Vagina (tissue), 2 donors: ENCODE measurements around the gene SRGAP2B.
"Not testable (repeated sequence)": the region's sequence is repeated elsewhere in the genome, so short reads cannot be mapped to it uniquely, and the experiment has no call there.

Source experiments
- CTCF ChIP-seq, 3 experiments: fragments of 450-650 bp in 2 of 3; fragments of 200-600 bp in 1 of 3; sonication (generic) in 1 of 3; IDR thresholded peaks; one replicate each; pipeline ENCODE4 v1.5.1; 2017 to 2019; ENCODE audit warnings: antibody characterized with exemption in 3 of 3, mild to moderate bottlenecking in 2 of 3, moderate library complexity in 2 of 3
- POLR2A ChIP-seq, 2 donors: fragments of 450-650 bp; IDR thresholded peaks; one replicate each; pipeline ENCODE4 v1.6.1; 2017; ENCODE audit warnings: antibody characterized with exemption in 2 of 2, mild to moderate bottlenecking in 2 of 2, moderate library complexity in 2 of 2

- TF ChIP-seq POLR2A, CTCF (IDR thresholded peaks at IDR 0.05): not testable (repeated sequence)
Measured at GRCh38 chr1:145077872-145078786, 17.0 kb downstream of the SRGAP2B start.
